K562 (cell line): ENCODE measurements around the gene MACROD2. TPM values are rescaled to one million over a fixed set of nuclear protein-coding genes. Genes with fewer than 3 reads are reported as not detected.

Experiments used
- ATAC-seq: fragments of 200-7000 bp; cut with Tn5 transposase; 3 replicates; pipeline ENCODE4 v1.9.1; 2020; ENCODE audit warnings: moderate library complexity
- BruUV-seq: library from RNA; stranded (reverse); fragments of 400-500 nt; replicated peaks from 2 replicates; lab custom pipeline; 2021; lab: Mats Ljungman, UMichigan
- CTCF ChIA-PET: fragments of 300-600 bp; formaldehyde crosslinking; extraction: SDS; loops from one replicate; lab custom pipeline; 2021; ENCODE audit warnings: low intra/inter-chr PET ratio; lab: Yijun Ruan, JAX
- POLR2A ChIA-PET: fragments of 300-600, 350-650 bp; sonication (Branson Sonifier 250); formaldehyde crosslinking; extraction: SDS; loops from one replicate; lab custom pipeline; 2021; ENCODE audit warnings: antibody characterized with exemption, inconsistent platforms; lab: Yijun Ruan, JAX
- DNase-seq, 4 experiments: peaks; one replicate each; pipeline versions ENCODE4 v3.0.0 to v3.0.0-alpha.2; 2011 to 2018; ENCODE audit warnings: low spot score in 3 of 4, mixed read lengths in 3 of 4; ENCODE audit errors: extremely low read depth in 1 of 4
- FAIRE-seq: peaks from 2 replicates; lab custom pipeline; 2011; peaks lifted over from hg19 to GRCh38; lab: Jason Lieb, UNC
- H2AFZ ChIP-seq: 2 replicates; pipeline ENCODE4 v1.6.0; 2011; ENCODE audit warnings: low read depth, low read length, control low read depth, inconsistent platforms
- H3K27ac ChIP-seq: fragments of 200-600 bp; 3 replicates; pipeline ENCODE4 v1.8.0; 2011; ENCODE audit warnings: low read depth, mild to moderate bottlenecking, control low read depth, inconsistent platforms, low read length, moderate library complexity, mixed read lengths; ENCODE audit errors: extremely low read depth
- H3K27me3 ChIP-seq, 2 experiments: fragments of 300-600 bp in 1 of 2; 2 replicates in 1 of 2; 3 replicates in 1 of 2; pipeline versions ENCODE4 v1.6.0 to v1.8.0; 2011; ENCODE audit warnings: inconsistent platforms in 2 of 2, low read length in 2 of 2, mild to moderate bottlenecking in 1 of 2, mixed read lengths in 1 of 2, moderate library complexity in 1 of 2; ENCODE audit not compliant: control insufficient read depth in 2 of 2, insufficient read depth in 2 of 2
- H3K36me3 ChIP-seq: fragments of 300-600 bp; 3 replicates; pipeline ENCODE4 v1.8.0; 2011; ENCODE audit warnings: mild to moderate bottlenecking, low read length, inconsistent platforms; ENCODE audit not compliant: control insufficient read depth, insufficient read depth
- H3K4me1 ChIP-seq, 2 experiments: fragments of 200-600 bp in 1 of 2; replicated peaks in 1 of 2; 2 replicates in 1 of 2; 3 replicates in 1 of 2; pipeline versions ENCODE4 v1.5.1 to v1.8.0; 2011; ENCODE audit warnings: inconsistent platforms in 2 of 2, low read length in 2 of 2, mild to moderate bottlenecking in 1 of 2, mixed read lengths in 1 of 2, moderate library complexity in 1 of 2; ENCODE audit not compliant: control insufficient read depth in 2 of 2, insufficient read depth in 2 of 2
- H3K4me2 ChIP-seq: 2 replicates; pipeline ENCODE4 v1.6.1; 2011; ENCODE audit warnings: low read length, control low read depth, inconsistent platforms, mixed read lengths; ENCODE audit not compliant: insufficient read depth
- H3K4me3 ChIP-seq: fragments of 200-600 bp; sonication (generic), shearing (Covaris generic); 2 replicates; pipeline ENCODE4 v1.5.1; 2016; ENCODE audit warnings: control low read depth, inconsistent platforms
- H3K79me2 ChIP-seq: fragments of 200-600 bp; 3 replicates; pipeline ENCODE4 v1.8.0; 2011; ENCODE audit warnings: low read length, inconsistent platforms; ENCODE audit not compliant: control insufficient read depth, insufficient read depth
- H3K9ac ChIP-seq, 2 experiments: 2 replicates each; pipeline versions ENCODE4 v1.6.0 to v1.6.1; 2011; ENCODE audit warnings: low read depth in 2 of 2, low read length in 2 of 2, control low read depth in 1 of 2, inconsistent platforms in 1 of 2, mild to moderate bottlenecking in 1 of 2, mixed read lengths in 1 of 2; ENCODE audit not compliant: insufficient read depth in 1 of 2
- H3K9me1 ChIP-seq: one replicate; pipeline ENCODE4 v1.6.0; 2011; ENCODE audit warnings: inconsistent platforms, mild to moderate bottlenecking, low read length, moderate library complexity; ENCODE audit not compliant: control insufficient read depth, insufficient read depth
- H3K9me3 ChIP-seq: replicated peaks from 2 replicates; pipeline ENCODE4 v1.5.1; 2011; ENCODE audit warnings: low read depth, low read length, inconsistent platforms; ENCODE audit not compliant: control insufficient read depth, insufficient read depth
- H4K20me1 ChIP-seq: replicated peaks from 2 replicates; pipeline ENCODE4 v1.6.1; 2011; ENCODE audit warnings: low read length, inconsistent platforms, mixed read lengths; ENCODE audit not compliant: control insufficient read depth, insufficient read depth
- ARNT ChIP-seq, 2 experiments: fragments of 450-650 bp; IDR thresholded peaks; 2 replicates each; pipeline ENCODE4 v1.6.1; 2016; ENCODE audit warnings: mild to moderate bottlenecking in 1 of 2
- BRF1 ChIP-seq: IDR thresholded peaks from 3 replicates; pipeline ENCODE4 v1.6.1; 2011; ENCODE audit warnings: borderline replicate concordance, mild to moderate bottlenecking; ENCODE audit not compliant: insufficient read length; ENCODE audit errors: extremely low read depth
- CHAMP1 ChIP-seq: fragments of 450-650 bp; IDR thresholded peaks from 2 replicates; pipeline ENCODE4 v1.6.1; 2016; ENCODE audit warnings: mild to moderate bottlenecking
- PHTF2 ChIP-seq: fragments of 250-450 bp; sonication (Bioruptor Pico); IDR thresholded peaks from 2 replicates; pipeline ENCODE4 v1.5.0; 2021; ENCODE audit warnings: mild to moderate bottlenecking
- TRIM25 ChIP-seq: fragments of 450-650 bp; IDR thresholded peaks from 2 replicates; pipeline ENCODE4 v1.7.0; 2016; ENCODE audit warnings: borderline replicate concordance
- U2AF1 ChIP-seq: fragments of 200-400 bp; formaldehyde crosslinking; optimal IDR thresholded peaks from 2 replicates; pipeline ENCODE3; 2017; ENCODE audit warnings: mild to moderate bottlenecking, low read depth, low read length, moderate library complexity
- in situ Hi-C: fragments of 300-500 bp; cut with MboI; formaldehyde crosslinking; loops from 4 replicates; pipeline ENCODE4 v1.15.0; 2018; ENCODE audit warnings: inconsistent platforms, mixed read lengths
- intact Hi-C: fragments of 100-400 bp; cut with micrococcal nuclease; formaldehyde crosslinking; loops from 2 replicates; pipeline ENCODE4 v1.14.2; 2022
- polyA plus RNA-seq, 8 experiments: library from polyadenylated mRNA; depleted of rRNA in 4 of 8; stranded (reverse) in 5 of 8; unstranded in 3 of 8; fragments of >200 nt; fragmentation: Nextera tagmentation in 2 of 8; fragmentation: Illumina TruSeq in 1 of 8; extraction: Ambion mirVana in 2 of 8; extraction: Trizol in 1 of 8; gene quantifications; 2 replicates each; pipeline versions ENCODE4 v1.2.1 to v1.2.3, GENCODE V29; 2011 to 2014; ENCODE audit warnings: inconsistent platforms in 1 of 8, missing spikeins in 1 of 8
- total RNA-seq, 7 experiments: library from RNA; depleted of rRNA in 6 of 7; stranded (reverse); fragments of >200 nt in 6 of 7; fragmentation: Illumina TruSeq in 2 of 7; extraction: Trizol in 2 of 7; gene quantifications; 2 replicates each; pipeline versions ENCODE4 v1.2.1 to v1.2.3, GENCODE V29; 2011 to 2021; ENCODE audit warnings: low replicate concordance in 1 of 7

The MACROD2 gene
- total and polyA plus RNA-seq, 9 of the 15 experiments (the other 6 are each of a cell fraction or from before 2014, with no cell fraction given): not detected

GRCh38 chr20:14067603-14068002, 72.3 kb downstream of the MACROD2 start:
- H3K4me3 ChIP-seq: no peak overlapping the region
- no peaks in the 10 kb centered on the region for H3K36me3 ChIP-seq
- no peak overlapping the region for H3K9ac ChIP-seq
- H3K9me3 ChIP-seq: no peaks in the 10 kb centered on the region
- no peak for ATAC-seq
- in situ Hi-C loops (no loop called here), intact Hi-C loops (no loop called here)
- H3K4me1 ChIP-seq: no peaks in the 10 kb centered on the region
- H4K20me1 ChIP-seq: no peaks in the 10 kb centered on the region
- no TSS peak for BruUV-seq
- H3K9me1 ChIP-seq: no peaks in the 10 kb centered on the region
- TF ChIP-seq U2AF1: no peak
- TF ChIP-seq CHAMP1: no peak
- no peak for TF ChIP-seq ARNT (IDR thresholded peaks at IDR 0.05)
- no peak for TF ChIP-seq BRF1
- no peak for TF ChIP-seq TRIM25
- no peak for TF ChIP-seq PHTF2
- H3K27me3 ChIP-seq: no peaks in the 10 kb centered on the region
- no peak for DNase-seq
- no peak overlapping the region for H2AFZ ChIP-seq
- POLR2A ChIA-PET: interaction anchor here (0.7 kb wide), 1 partner anchor 545 kb away, joined by 3 read pairs; no protein-coding TSS in a partner anchor
- FAIRE-seq: no peak
- H3K27ac ChIP-seq: no peak overlapping the region
- no peak overlapping the region for H3K4me2 ChIP-seq
- no peaks in the 10 kb centered on the region for H3K79me2 ChIP-seq
- CTCF ChIA-PET: no interaction called here
